CD4-positive, alpha-beta T cell treated with Interleukin-17A for 4 hours (primary cell): ENCODE measurements around the gene ALOX15B.

Source experiments
- DNase-seq: peaks from one replicate; pipeline ENCODE4 v3.0.0-alpha.2; 2020; ENCODE audit warnings: mixed read lengths

Gene ALOX15B

GRCh38 chr17:8081876-8082275 lies 43.0 kb downstream of the ALOX15B start:
- DNase-seq, result no peak

- DNase-seq, result no peak
Measured at GRCh38 chr17:8082292-8082691, 43.4 kb downstream of the ALOX15B start.

- DNase-seq, result no peak
Measured at GRCh38 chr17:8084250-8084649, 45.4 kb downstream of the ALOX15B start.

- DNase-seq, result no peak
Measured at GRCh38 chr17:8087075-8087951, 48.5 kb downstream of the ALOX15B start, which contains the start of gene ALOX12B. Gene ALOX12B (minus strand): TSS chr17:8087716. CDS start chr17:8087442, 274 bp downstream.

GRCh38 chr17:8087952-8088230 lies 49.0 kb downstream of the ALOX15B start:
- no peak for DNase-seq

- DNase-seq, result no peak
Measured at GRCh38 chr17:8089728-8090127, 50.9 kb downstream of the ALOX15B start.

GRCh38 chr17:8091033-8091687 lies 52.3 kb downstream of the ALOX15B start:
- DNase-seq, result no peak

- no peak for DNase-seq
Measured at GRCh38 chr17:8095361-8095760, 56.5 kb downstream of the ALOX15B start.

GRCh38 chr17:8096541-8096940 lies 57.7 kb downstream of the ALOX15B start:
- DNase-seq, result no peak
